ENCODE data around the gene C2CD5.
A peak's percentile ranks its signal among the peaks of the same experiment; 100 is the strongest.

C2CD5 gene, protein sequence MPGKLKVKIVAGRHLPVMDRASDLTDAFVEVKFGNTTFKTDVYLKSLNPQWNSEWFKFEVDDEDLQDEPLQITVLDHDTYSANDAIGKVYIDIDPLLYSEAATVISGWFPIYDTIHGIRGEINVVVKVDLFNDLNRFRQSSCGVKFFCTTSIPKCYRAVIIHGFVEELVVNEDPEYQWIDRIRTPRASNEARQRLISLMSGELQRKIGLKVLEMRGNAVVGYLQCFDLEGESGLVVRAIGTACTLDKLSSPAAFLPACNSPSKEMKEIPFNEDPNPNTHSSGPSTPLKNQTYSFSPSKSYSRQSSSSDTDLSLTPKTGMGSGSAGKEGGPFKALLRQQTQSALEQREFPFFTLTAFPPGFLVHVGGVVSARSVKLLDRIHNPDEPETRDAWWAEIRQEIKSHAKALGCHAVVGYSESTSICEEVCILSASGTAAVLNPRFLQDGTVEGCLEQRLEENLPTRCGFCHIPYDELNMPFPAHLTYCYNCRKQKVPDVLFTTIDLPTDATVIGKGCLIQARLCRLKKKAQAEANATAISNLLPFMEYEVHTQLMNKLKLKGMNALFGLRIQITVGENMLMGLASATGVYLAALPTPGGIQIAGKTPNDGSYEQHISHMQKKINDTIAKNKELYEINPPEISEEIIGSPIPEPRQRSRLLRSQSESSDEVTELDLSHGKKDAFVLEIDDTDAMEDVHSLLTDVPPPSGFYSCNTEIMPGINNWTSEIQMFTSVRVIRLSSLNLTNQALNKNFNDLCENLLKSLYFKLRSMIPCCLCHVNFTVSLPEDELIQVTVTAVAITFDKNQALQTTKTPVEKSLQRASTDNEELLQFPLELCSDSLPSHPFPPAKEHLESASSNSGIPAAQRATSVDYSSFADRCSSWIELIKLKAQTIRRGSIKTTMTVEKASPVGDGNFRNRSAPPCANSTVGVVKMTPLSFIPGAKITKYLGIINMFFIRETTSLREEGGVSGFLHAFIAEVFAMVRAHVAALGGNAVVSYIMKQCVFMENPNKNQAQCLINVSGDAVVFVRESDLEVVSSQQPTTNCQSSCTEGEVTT

DNA sequence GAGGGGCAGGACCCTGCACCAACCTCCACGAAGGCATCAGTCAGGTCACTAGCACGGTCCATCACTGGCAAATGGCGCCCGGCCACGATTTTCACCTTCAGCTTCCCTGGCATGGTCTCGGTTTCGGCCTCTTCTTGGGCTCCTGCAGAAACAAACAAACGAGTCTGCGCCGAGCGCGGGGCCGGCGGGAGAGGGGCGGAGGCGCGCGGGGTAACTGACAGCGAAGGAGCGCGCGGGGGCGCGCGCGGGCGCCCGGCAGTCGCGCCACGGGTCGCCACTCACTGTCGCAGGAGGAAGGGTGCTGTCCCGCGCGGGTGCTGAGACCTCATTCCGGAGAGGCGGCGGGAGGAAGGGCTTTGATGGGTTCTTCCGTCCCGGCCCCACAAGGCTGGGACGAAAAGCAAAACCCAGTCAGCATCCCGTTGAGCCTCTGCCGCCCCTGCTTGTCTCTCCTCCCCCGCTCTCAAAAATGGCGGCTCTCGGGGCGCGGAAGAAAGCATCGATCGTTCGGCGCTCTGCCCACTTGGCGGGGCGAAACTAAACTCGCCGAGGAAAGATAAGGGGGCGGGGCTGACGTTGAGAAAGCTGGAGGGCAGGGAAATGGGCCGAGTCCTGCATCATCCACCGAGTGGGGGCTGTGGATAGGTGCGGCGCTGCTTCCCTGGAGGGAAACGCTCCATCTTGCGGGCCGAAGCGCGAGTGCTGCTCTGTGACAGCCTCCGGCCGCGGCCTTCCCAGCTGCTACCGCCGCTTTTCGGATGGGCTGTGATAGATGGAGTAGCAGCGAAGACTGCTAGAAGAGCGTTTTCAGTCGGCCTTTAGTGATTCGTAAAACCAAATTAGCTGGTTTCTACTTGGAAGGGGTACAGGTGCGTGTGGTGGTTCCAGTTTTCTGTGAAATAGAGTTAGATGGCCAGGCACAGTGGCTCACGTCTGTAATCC, at the start of gene C2CD5:
Gene C2CD5 (minus strand): TSS at position 505 of the 942 bp plus-strand sequence. CDS start 392 bp downstream, at position 113.
- Histone ChIP-seq H3K27me3 (ENCODE audit: control insufficient read depth in 1 of 2, insufficient read depth in 2 of 2, low read length in 2 of 2) (no peaks in the 10 kb centered on the region), H3K9ac (ENCODE audit: low read length in 2 of 2) (peak within 1 kb of the TSS; percentile 85 to 91), H3K4me3 (ENCODE audit: low read length in 2 of 2) (peak within 1 kb of the TSS; percentile 97 to 98), H3K4me1 (ENCODE audit: control insufficient read depth, insufficient read depth, low read length) (peaks cover 15% of the 10 kb centered on the region), H3K36me3 (ENCODE audit: control insufficient read depth in 2 of 2, insufficient read depth in 2 of 2, low read length in 2 of 2) (no peaks in the 10 kb centered on the region), H3K27ac (ENCODE audit: low read length) (peak within 1 kb of the TSS; percentile 84), H3K9me3 (ENCODE audit: control insufficient read depth in 2 of 2, low read length in 2 of 2) (no peaks in the 10 kb centered on the region)

DNA sequence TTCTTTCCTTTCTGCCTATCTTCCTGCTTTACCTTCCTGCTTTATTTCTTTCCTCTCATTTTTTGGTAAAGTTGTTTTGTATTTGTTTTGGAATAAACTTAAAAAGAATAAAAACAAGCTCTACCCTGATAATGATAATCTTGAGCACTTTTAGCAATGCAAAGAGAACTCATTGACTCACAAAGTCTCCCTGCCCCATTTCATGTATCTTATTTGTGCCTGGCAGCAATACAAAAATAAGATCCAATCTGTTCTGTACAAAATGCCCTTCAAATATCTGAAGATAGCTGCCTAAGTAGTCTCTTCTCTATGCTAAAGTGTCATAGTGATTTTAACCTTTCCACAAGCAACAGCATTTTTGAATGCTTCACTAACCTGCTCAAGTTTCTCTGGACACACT, 49.5 kb upstream of the C2CD5 start:
- Histone ChIP-seq H3K9me3 (ENCODE audit: control insufficient read depth in 2 of 2, low read length in 2 of 2) (no peaks in the 10 kb centered on the region), H3K27me3 (ENCODE audit: control insufficient read depth in 1 of 2, insufficient read depth in 2 of 2, low read length in 2 of 2) (no peaks in the 10 kb centered on the region), H3K9ac (ENCODE audit: low read length in 2 of 2) (no peak overlapping the region), H3K36me3 (ENCODE audit: control insufficient read depth in 2 of 2, insufficient read depth in 2 of 2, low read length in 2 of 2) (no peaks in the 10 kb centered on the region), H3K4me3 (ENCODE audit: low read length in 2 of 2) (no peak overlapping the region), H3K27ac (ENCODE audit: low read length) (no peak overlapping the region), H3K4me1 (ENCODE audit: control insufficient read depth, insufficient read depth, low read length) (no peaks in the 10 kb centered on the region)

DNA sequence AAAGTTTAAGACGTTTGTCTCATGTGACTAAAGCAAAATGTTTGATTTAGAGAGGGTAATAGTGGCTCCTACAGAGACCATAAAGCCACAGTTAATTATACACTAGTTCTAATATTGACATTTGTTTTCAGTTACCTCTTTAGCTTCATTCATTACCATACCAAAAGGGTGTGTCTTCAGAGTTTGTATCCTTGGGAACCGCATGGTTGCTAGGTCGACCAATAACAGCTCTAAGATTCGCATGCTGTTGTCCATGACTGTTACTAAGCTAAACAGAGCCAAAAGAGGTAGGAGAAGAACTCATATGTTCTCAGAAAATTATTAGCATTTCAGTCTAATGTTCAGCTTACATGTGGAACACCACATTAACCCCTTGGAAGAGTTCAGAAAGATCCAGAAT, 44.5 kb upstream of the C2CD5 start:
- Histone ChIP-seq H3K4me3 (ENCODE audit: low read length in 2 of 2) (no peak overlapping the region), H3K27me3 (ENCODE audit: control insufficient read depth in 1 of 2, insufficient read depth in 2 of 2, low read length in 2 of 2) (no peaks in the 10 kb centered on the region), H3K36me3 (ENCODE audit: control insufficient read depth in 2 of 2, insufficient read depth in 2 of 2, low read length in 2 of 2) (no peaks in the 10 kb centered on the region), H3K27ac (ENCODE audit: low read length) (no peak overlapping the region), H3K4me1 (ENCODE audit: control insufficient read depth, insufficient read depth, low read length) (no peaks in the 10 kb centered on the region), H3K9ac (ENCODE audit: low read length in 2 of 2) (no peak overlapping the region), H3K9me3 (ENCODE audit: control insufficient read depth in 2 of 2, low read length in 2 of 2) (no peaks in the 10 kb centered on the region)

DNA sequence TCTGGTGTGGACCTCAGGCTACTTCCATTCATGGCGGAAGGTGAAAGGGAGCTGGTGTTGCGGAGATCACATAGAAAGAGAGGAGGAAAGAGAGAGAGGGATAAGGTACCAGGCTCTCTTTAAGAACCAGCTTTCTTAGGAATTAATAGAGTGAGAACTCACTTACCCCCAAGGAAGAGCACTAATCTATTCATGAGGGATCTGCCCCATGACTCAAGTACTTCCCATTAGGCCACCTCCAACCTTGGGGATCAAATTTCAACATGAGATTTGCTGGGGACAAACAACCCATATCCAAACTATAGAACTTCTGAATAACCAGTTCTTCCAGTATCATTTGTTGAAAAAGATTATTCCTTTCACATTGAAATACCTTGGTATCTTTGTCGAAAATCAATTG, 34.0 kb upstream of the C2CD5 start:
- H3K9ac ChIP-seq (ENCODE audit: low read length in 2 of 2) = no peak overlapping the region
- H3K9me3 ChIP-seq (ENCODE audit: control insufficient read depth in 2 of 2, low read length in 2 of 2) = no peaks in the 10 kb centered on the region
- H3K27ac ChIP-seq (ENCODE audit: low read length) = no peak overlapping the region
- H3K4me1 ChIP-seq (ENCODE audit: control insufficient read depth, insufficient read depth, low read length) = no peaks in the 10 kb centered on the region
- H3K27me3 ChIP-seq (ENCODE audit: control insufficient read depth in 1 of 2, insufficient read depth in 2 of 2, low read length in 2 of 2) = no peaks in the 10 kb centered on the region
- no peaks in the 10 kb centered on the region for H3K36me3 ChIP-seq (ENCODE audit: control insufficient read depth in 2 of 2, insufficient read depth in 2 of 2, low read length in 2 of 2)
- H3K4me3 ChIP-seq (ENCODE audit: low read length in 2 of 2) = no peak overlapping the region

DNA sequence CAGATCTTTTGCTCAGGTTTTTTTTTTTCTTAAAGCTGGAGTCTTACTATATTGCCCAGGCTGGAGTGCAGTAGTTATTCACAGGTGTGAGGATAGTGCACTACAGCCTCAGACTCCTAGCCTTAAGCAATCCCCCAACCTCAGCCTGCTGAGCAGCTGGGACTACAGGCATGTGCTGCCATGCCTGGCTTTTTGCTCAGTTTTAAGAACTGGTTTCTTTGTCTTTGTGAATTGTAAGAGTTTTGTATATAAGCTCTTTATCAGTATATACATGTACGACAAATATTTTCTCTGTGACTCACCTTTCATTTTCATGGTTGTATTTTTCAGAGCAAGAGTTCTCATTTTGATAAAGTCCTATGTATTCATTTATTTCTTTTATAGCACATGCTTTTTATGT, 33.3 kb upstream of the C2CD5 start:
- no peak overlapping the region for H3K27ac ChIP-seq (ENCODE audit: low read length)
- no peaks in the 10 kb centered on the region for H3K4me1 ChIP-seq (ENCODE audit: control insufficient read depth, insufficient read depth, low read length)
- H3K36me3 ChIP-seq (ENCODE audit: control insufficient read depth in 2 of 2, insufficient read depth in 2 of 2, low read length in 2 of 2) = no peaks in the 10 kb centered on the region
- no peak overlapping the region for H3K4me3 ChIP-seq (ENCODE audit: low read length in 2 of 2)
- H3K27me3 ChIP-seq (ENCODE audit: control insufficient read depth in 1 of 2, insufficient read depth in 2 of 2, low read length in 2 of 2) = no peaks in the 10 kb centered on the region
- H3K9ac ChIP-seq (ENCODE audit: low read length in 2 of 2) = no peak overlapping the region
- H3K9me3 ChIP-seq (ENCODE audit: control insufficient read depth in 2 of 2, low read length in 2 of 2) = no peaks in the 10 kb centered on the region

DNA sequence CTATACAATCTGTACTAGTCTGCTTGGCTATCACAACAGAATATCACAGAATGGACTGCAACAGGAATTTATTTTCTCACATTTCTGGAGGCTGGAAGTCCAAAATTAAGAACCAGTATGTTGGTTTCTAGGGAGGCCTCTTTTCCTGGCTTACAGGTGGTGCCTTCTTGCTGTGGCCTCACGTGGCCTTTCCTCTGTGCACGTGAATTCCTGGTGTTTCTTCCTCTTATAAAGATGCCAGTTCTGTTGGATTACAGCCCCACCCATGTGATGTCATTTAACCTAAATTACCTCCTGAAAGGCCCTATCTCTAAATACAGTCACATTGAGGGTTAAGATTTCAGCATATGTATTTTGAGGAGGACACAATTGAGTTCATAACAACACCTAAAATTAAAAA, 32.1 kb upstream of the C2CD5 start:
- Histone ChIP-seq H3K4me3 (ENCODE audit: low read length in 2 of 2) (no peak overlapping the region), H3K9ac (ENCODE audit: low read length in 2 of 2) (no peak overlapping the region), H3K4me1 (ENCODE audit: control insufficient read depth, insufficient read depth, low read length) (no peaks in the 10 kb centered on the region), H3K27me3 (ENCODE audit: control insufficient read depth in 1 of 2, insufficient read depth in 2 of 2, low read length in 2 of 2) (no peaks in the 10 kb centered on the region), H3K9me3 (ENCODE audit: control insufficient read depth in 2 of 2, low read length in 2 of 2) (no peaks in the 10 kb centered on the region), H3K36me3 (ENCODE audit: control insufficient read depth in 2 of 2, insufficient read depth in 2 of 2, low read length in 2 of 2) (no peaks in the 10 kb centered on the region), H3K27ac (ENCODE audit: low read length) (no peak overlapping the region)

DNA sequence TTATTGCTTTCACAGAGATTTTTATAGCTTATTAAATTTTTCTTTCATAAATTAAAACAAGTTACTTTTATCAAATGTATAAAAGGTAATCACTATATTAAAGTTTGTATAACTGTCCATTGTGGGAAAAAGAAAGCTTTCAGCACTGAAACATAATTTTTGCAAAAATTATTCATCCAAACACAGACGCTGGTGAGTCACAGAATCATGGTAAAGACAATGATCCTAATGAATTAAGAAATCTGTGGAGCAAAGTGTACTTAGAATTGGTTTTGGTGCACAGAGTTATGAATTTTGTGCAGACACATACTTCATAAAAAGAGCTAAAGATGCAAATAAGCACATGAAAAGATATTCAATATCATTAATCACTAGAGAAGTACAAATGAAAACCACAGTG, 31.7 kb upstream of the C2CD5 start:
- Histone ChIP-seq H3K9ac (ENCODE audit: low read length in 2 of 2) (no peak overlapping the region), H3K27me3 (ENCODE audit: control insufficient read depth in 1 of 2, insufficient read depth in 2 of 2, low read length in 2 of 2) (no peaks in the 10 kb centered on the region), H3K36me3 (ENCODE audit: control insufficient read depth in 2 of 2, insufficient read depth in 2 of 2, low read length in 2 of 2) (no peaks in the 10 kb centered on the region), H3K27ac (ENCODE audit: low read length) (no peak overlapping the region), H3K9me3 (ENCODE audit: control insufficient read depth in 2 of 2, low read length in 2 of 2) (no peaks in the 10 kb centered on the region), H3K4me3 (ENCODE audit: low read length in 2 of 2) (no peak overlapping the region), H3K4me1 (ENCODE audit: control insufficient read depth, insufficient read depth, low read length) (no peaks in the 10 kb centered on the region)

DNA sequence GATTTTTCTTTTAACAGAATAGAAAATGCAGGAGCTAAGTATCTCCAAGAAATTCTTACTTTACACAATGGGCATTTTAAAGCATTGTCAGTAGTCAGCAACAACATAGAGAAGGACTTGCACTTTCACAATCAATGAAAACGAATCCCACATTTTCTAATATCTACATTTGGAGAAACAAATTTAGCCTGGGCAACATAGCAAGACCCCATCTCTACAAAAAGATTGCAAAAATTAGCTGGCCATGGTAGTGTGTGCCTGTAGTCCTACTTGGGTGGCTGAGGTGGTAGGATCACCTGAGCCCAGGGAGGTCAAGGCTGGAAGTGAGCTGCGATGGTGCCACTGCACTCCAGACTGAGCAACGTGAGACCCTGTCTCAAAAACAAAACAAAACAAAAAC, 30.6 kb upstream of the C2CD5 start:
- Histone ChIP-seq H3K9me3 (ENCODE audit: control insufficient read depth in 2 of 2, low read length in 2 of 2) (no peaks in the 10 kb centered on the region), H3K27ac (ENCODE audit: low read length) (no peak overlapping the region), H3K4me3 (ENCODE audit: low read length in 2 of 2) (no peak overlapping the region), H3K4me1 (ENCODE audit: control insufficient read depth, insufficient read depth, low read length) (no peaks in the 10 kb centered on the region), H3K9ac (ENCODE audit: low read length in 2 of 2) (no peak overlapping the region), H3K36me3 (ENCODE audit: control insufficient read depth in 2 of 2, insufficient read depth in 2 of 2, low read length in 2 of 2) (no peaks in the 10 kb centered on the region), H3K27me3 (ENCODE audit: control insufficient read depth in 1 of 2, insufficient read depth in 2 of 2, low read length in 2 of 2) (no peaks in the 10 kb centered on the region)

- H3K36me3 ChIP-seq (ENCODE audit: control insufficient read depth in 2 of 2, insufficient read depth in 2 of 2, low read length in 2 of 2) = no peaks in the 10 kb centered on the region
- H3K27ac ChIP-seq (ENCODE audit: low read length) = no peak overlapping the region
- no peak overlapping the region for H3K9ac ChIP-seq (ENCODE audit: low read length in 2 of 2)
- H3K9me3 ChIP-seq (ENCODE audit: control insufficient read depth in 2 of 2, low read length in 2 of 2) = peaks cover 0 to 5% of the 10 kb centered on the region in 2 donors
- no peak overlapping the region for H3K4me3 ChIP-seq (ENCODE audit: low read length in 2 of 2)
- no peaks in the 10 kb centered on the region for H3K4me1 ChIP-seq (ENCODE audit: control insufficient read depth, insufficient read depth, low read length)
- H3K27me3 ChIP-seq (ENCODE audit: control insufficient read depth in 1 of 2, insufficient read depth in 2 of 2, low read length in 2 of 2) = no peaks in the 10 kb centered on the region
Measured at GRCh38 chr12:22573181-22573580, 28.8 kb upstream of the C2CD5 start.

DNA sequence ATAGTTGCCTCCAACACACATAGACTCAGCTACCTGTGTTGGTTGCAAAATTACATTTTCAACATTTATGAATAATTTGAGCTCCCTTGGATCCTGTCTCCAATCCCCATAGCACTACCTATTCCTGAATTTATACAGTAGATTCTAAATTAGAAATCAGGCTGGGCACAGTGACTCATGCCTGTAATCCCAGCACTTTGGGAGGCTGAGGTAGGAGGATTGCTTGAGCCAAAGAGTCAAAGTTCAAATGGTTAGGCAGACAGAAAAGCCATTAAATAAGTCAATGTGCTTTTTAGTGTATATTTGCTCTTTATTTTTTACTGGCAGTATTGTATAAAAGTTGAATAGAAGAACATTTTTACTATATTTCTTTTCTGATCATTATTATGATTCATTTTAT, 24.9 kb upstream of the C2CD5 start:
- Histone ChIP-seq H3K27me3 (ENCODE audit: control insufficient read depth in 1 of 2, insufficient read depth in 2 of 2, low read length in 2 of 2) (no peaks in the 10 kb centered on the region), H3K27ac (ENCODE audit: low read length) (no peak overlapping the region), H3K36me3 (ENCODE audit: control insufficient read depth in 2 of 2, insufficient read depth in 2 of 2, low read length in 2 of 2) (no peaks in the 10 kb centered on the region), H3K9ac (ENCODE audit: low read length in 2 of 2) (no peak overlapping the region), H3K4me3 (ENCODE audit: low read length in 2 of 2) (no peak overlapping the region), H3K9me3 (ENCODE audit: control insufficient read depth in 2 of 2, low read length in 2 of 2) (peaks cover 0 to 5% of the 10 kb centered on the region in 2 donors), H3K4me1 (ENCODE audit: control insufficient read depth, insufficient read depth, low read length) (no peaks in the 10 kb centered on the region)
